BE2C (cell line): ENCODE results near the gene IMPG1.

ENCODE experiments used
- DNase-seq: peaks from one replicate; pipeline ENCODE4 v3.0.0-alpha.2; 2020
- H3K27me3 ChIP-seq: fragments of 250-450 bp; sonication (Bioruptor Pico); 2 replicates; pipeline ENCODE4 v1.5.1; 2020; ENCODE audit warnings: mild to moderate bottlenecking
- H3K36me3 ChIP-seq: fragments of 250-450 bp; sonication (Bioruptor Pico); 2 replicates; pipeline ENCODE4 v1.5.1; 2020; ENCODE audit warnings: mild to moderate bottlenecking
- H3K4me1 ChIP-seq: fragments of 250-450 bp; sonication (Bioruptor Pico); 2 replicates; pipeline ENCODE4 v1.5.1; 2020
- H3K4me3 ChIP-seq: 2 replicates; pipeline ENCODE4 v1.5.1; 2011; ENCODE audit warnings: low read depth, low read length
- H3K9me3 ChIP-seq: fragments of 250-450 bp; sonication (Bioruptor Pico); 2 replicates; pipeline ENCODE4 v1.5.1; 2020
- CTCF ChIP-seq: IDR thresholded peaks from 2 replicates; pipeline ENCODE4 v1.5.1; 2012; ENCODE audit warnings: mild to moderate bottlenecking, low read depth, low read length

Gene IMPG1

GRCh38 chr6:75876152-75876551 is 196.3 kb downstream of the IMPG1 start:
- DNase-seq: no peak
- no peaks in the 10 kb centered on the region for H3K4me1 ChIP-seq
- TF ChIP-seq CTCF: no peak
- no peaks in the 10 kb centered on the region for H3K36me3 ChIP-seq
- no peaks in the 10 kb centered on the region for H3K27me3 ChIP-seq
- no peaks in the 10 kb centered on the region for H3K9me3 ChIP-seq
- H3K4me3 ChIP-seq: no peak overlapping the region

- DNase-seq: no peak
- H3K4me3 ChIP-seq: no peak overlapping the region
- H3K36me3 ChIP-seq: no peaks in the 10 kb centered on the region
- no peaks in the 10 kb centered on the region for H3K9me3 ChIP-seq
- no peaks in the 10 kb centered on the region for H3K27me3 ChIP-seq
- TF ChIP-seq CTCF: no peak
- no peaks in the 10 kb centered on the region for H3K4me1 ChIP-seq
These were observed 198.2 kb downstream of the IMPG1 start for GRCh38 chr6:75874224-75874623.
